ENCODE measurements around the gene PIK3R5.

GRCh38 chr17:8829036-8829941 lies 136.2 kb downstream of the PIK3R5 start:
- TF ChIP-seq TAF1 (IDR thresholded peaks at IDR 0.05; ENCODE audit: low read depth) (no peak), USF1 (IDR thresholded peaks at IDR 0.05) (no peak), CREB1 (IDR thresholded peaks at IDR 0.05; ENCODE audit: low read depth) (no peak)

Data from Ishikawa (cell line).